Mesenchymal stem cell (in vitro differentiated cells and primary cell): ENCODE results near the gene PREB.

ENCODE experiments used
- DNase-seq: peaks from one replicate; pipeline ENCODE4 v3.0.0-alpha.2; 2013
- H2AFZ ChIP-seq: one replicate; pipeline ENCODE4 v1.6.1; 2013; ENCODE audit warnings: low read depth, mild to moderate bottlenecking, control low read depth, inconsistent platforms, low read length, moderate library complexity
- H2AK5ac ChIP-seq: 2 replicates; pipeline ENCODE4 v1.6.1; 2013; ENCODE audit warnings: low read length, moderate library complexity, mild to moderate bottlenecking, inconsistent platforms; ENCODE audit not compliant: severe bottlenecking
- H2BK120ac ChIP-seq: one replicate; pipeline ENCODE4 v1.6.1; 2013; ENCODE audit warnings: low read depth, mild to moderate bottlenecking, inconsistent platforms, low read length, moderate library complexity
- H2BK12ac ChIP-seq, 2 experiments: one replicate each; pipeline ENCODE4 v1.6.1; 2013; ENCODE audit warnings: inconsistent platforms in 2 of 2, low read length in 2 of 2, mild to moderate bottlenecking in 2 of 2, moderate library complexity in 2 of 2, control low read depth in 1 of 2
- H2BK15ac ChIP-seq: one replicate; pipeline ENCODE4 v1.6.1; 2013; ENCODE audit warnings: mild to moderate bottlenecking, low read depth, inconsistent platforms; ENCODE audit not compliant: poor library complexity, severe bottlenecking
- H2BK5ac ChIP-seq: 2 replicates; pipeline ENCODE4 v1.6.1; 2013; ENCODE audit warnings: low read depth, mild to moderate bottlenecking, low read length, control low read depth, inconsistent platforms; ENCODE audit not compliant: poor library complexity, severe bottlenecking
- H3K14ac ChIP-seq, 2 experiments: one replicate each; pipeline ENCODE4 v1.6.1; 2013; ENCODE audit warnings: inconsistent platforms in 2 of 2, low read length in 2 of 2, control low read depth in 1 of 2, mild to moderate bottlenecking in 1 of 2, moderate library complexity in 1 of 2
- H3K18ac ChIP-seq, 2 experiments: one replicate each; pipeline ENCODE4 v1.6.1; 2013; ENCODE audit warnings: inconsistent platforms in 2 of 2, low read length in 2 of 2, control low read depth in 1 of 2, low read depth in 1 of 2, mild to moderate bottlenecking in 1 of 2
- H3K23ac ChIP-seq, 2 experiments: one replicate each; pipeline ENCODE4 v1.6.1; 2013; ENCODE audit warnings: inconsistent platforms in 2 of 2, low read length in 2 of 2, mild to moderate bottlenecking in 2 of 2, moderate library complexity in 2 of 2, control low read depth in 1 of 2
- H3K27ac ChIP-seq: 2 replicates; pipeline ENCODE4 v1.5.1; 2013; ENCODE audit warnings: mild to moderate bottlenecking, moderate library complexity, low read length, control low read depth, inconsistent platforms; ENCODE audit not compliant: poor library complexity, severe bottlenecking
- H3K27me3 ChIP-seq, 2 experiments: 2 replicates each; pipeline versions ENCODE4 v1.6.1 to v1.7.0; 2013; ENCODE audit warnings: low read length in 2 of 2, mild to moderate bottlenecking in 2 of 2, moderate library complexity in 2 of 2, control low read depth in 1 of 2, inconsistent platforms in 1 of 2; ENCODE audit not compliant: control insufficient read depth in 1 of 2, insufficient read depth in 1 of 2
- H3K36me3 ChIP-seq, 2 experiments: 2 replicates each; pipeline versions ENCODE4 v1.6.1 to v1.7.0; 2013; ENCODE audit warnings: low read length in 2 of 2, control low read depth in 1 of 2, inconsistent platforms in 1 of 2, low read depth in 1 of 2, mild to moderate bottlenecking in 1 of 2; ENCODE audit not compliant: insufficient read depth in 2 of 2, control insufficient read depth in 1 of 2
- H3K4ac ChIP-seq, 2 experiments: one replicate each; pipeline ENCODE4 v1.6.1; 2013; ENCODE audit warnings: inconsistent platforms in 2 of 2, low read length in 2 of 2, mild to moderate bottlenecking in 2 of 2, moderate library complexity in 2 of 2, control low read depth in 1 of 2, low read depth in 1 of 2
- H3K4me1 ChIP-seq: 2 replicates; pipeline ENCODE4 v1.6.1; 2013; ENCODE audit warnings: low read depth, low read length, control low read depth; ENCODE audit not compliant: control insufficient read depth, insufficient read depth
- H3K4me2 ChIP-seq: 2 replicates; pipeline ENCODE4 v1.6.1; 2013; ENCODE audit warnings: low read length, mild to moderate bottlenecking, inconsistent platforms; ENCODE audit not compliant: poor library complexity, severe bottlenecking
- H3K4me3 ChIP-seq, 2 experiments: 2 replicates each; pipeline versions ENCODE4 v1.5.1 to v1.7.0; 2013; ENCODE audit warnings: low read length in 2 of 2, mild to moderate bottlenecking in 2 of 2, control low read depth in 1 of 2, low read depth in 1 of 2; ENCODE audit not compliant: insufficient read depth in 1 of 2
- H3K79me1 ChIP-seq: replicated peaks from 2 replicates; pipeline ENCODE4 v1.6.1; 2013; ENCODE audit warnings: mild to moderate bottlenecking, control low read depth, low read length, inconsistent platforms; ENCODE audit not compliant: poor library complexity, severe bottlenecking
- H3K9ac ChIP-seq: 2 replicates; pipeline ENCODE4 v1.7.0; 2013; ENCODE audit warnings: mild to moderate bottlenecking, low read length, moderate library complexity
- H3K9me3 ChIP-seq: 2 replicates; pipeline ENCODE4 v1.7.0; 2013; ENCODE audit warnings: mild to moderate bottlenecking, low read length; ENCODE audit not compliant: control insufficient read depth
- H4K8ac ChIP-seq: one replicate; pipeline ENCODE4 v1.6.1; 2013; ENCODE audit warnings: inconsistent platforms, mild to moderate bottlenecking, low read length, moderate library complexity
- H4K91ac ChIP-seq: one replicate; pipeline ENCODE4 v1.6.1; 2013; ENCODE audit warnings: mild to moderate bottlenecking, low read length, inconsistent platforms
- WGBS: methylation state at CpG from one replicate; pipeline ENCODE4 v1.1.7; 2013; ENCODE audit warnings: mixed read lengths; 5-methylcytosine and 5-hydroxymethylcytosine counted together

The PREB gene

DNA sequence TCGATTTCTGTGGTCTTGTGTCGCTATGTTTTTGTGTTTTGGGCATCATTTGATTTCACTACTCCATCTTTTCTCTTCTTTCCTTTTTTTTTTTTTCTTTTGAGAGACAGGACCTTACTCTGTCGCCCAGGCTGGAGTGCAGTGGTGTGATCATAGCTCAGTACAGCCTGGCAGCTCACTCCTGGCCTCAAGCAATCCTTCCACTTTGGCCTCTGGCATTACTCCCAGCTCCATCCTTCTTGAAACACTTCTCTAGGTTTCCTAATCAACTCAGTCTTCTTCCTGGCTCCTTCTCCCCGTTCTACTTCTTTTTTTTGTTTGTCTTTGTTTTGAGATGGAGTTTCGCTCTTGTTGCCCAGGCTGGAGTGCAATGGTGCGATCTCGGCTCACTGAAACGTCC, 40.9 kb upstream of the PREB start:
- H3K27me3 ChIP-seq = peaks cover 0 to 59% of the 10 kb centered on the region in 2 experiments
- no peak overlapping the region for H3K9ac ChIP-seq
- no peak for DNase-seq
- no peak overlapping the region for H3K27ac ChIP-seq
- no peak overlapping the region for H3K4me2 ChIP-seq
- H3K4me1 ChIP-seq = peaks cover 1% of the 10 kb centered on the region
- H3K4ac ChIP-seq = no peak overlapping the region
- H3K36me3 ChIP-seq = no peaks in the 10 kb centered on the region
- H2BK5ac ChIP-seq = no peak overlapping the region
- no peak overlapping the region for H2BK15ac ChIP-seq
- no peaks in the 10 kb centered on the region for H3K79me1 ChIP-seq
- H2AK5ac ChIP-seq = no peak overlapping the region
- H3K14ac ChIP-seq = no peak overlapping the region
- H3K18ac ChIP-seq = no peak overlapping the region
- H4K8ac ChIP-seq = no peak overlapping the region
- H4K91ac ChIP-seq = no peak overlapping the region
- H2BK12ac ChIP-seq = no peak overlapping the region
- no peak overlapping the region for H3K23ac ChIP-seq
- no peak overlapping the region for H2BK120ac ChIP-seq
- no peaks in the 10 kb centered on the region for H3K9me3 ChIP-seq
- H2AFZ ChIP-seq = no peak overlapping the region
- H3K4me3 ChIP-seq = no peak overlapping the region
- 75% methylated on average over 7 of the region's 8 CpGs for WGBS

GRCh38 chr2:27174638-27175037, 40.2 kb upstream of the PREB start:
- Histone ChIP-seq H2BK12ac (no peak overlapping the region), H3K4me3 (no peak overlapping the region), H3K14ac (no peak overlapping the region), H3K9ac (no peak overlapping the region), H3K27ac (no peak overlapping the region), H3K36me3 (no peaks in the 10 kb centered on the region), H3K4ac (no peak overlapping the region), H2BK120ac (no peak overlapping the region), H2BK5ac (no peak overlapping the region), H3K4me1 (peaks cover 4% of the 10 kb centered on the region), H3K9me3 (no peaks in the 10 kb centered on the region), H3K23ac (no peak overlapping the region), H4K8ac (no peak overlapping the region), H3K79me1 (no peaks in the 10 kb centered on the region), H3K27me3 (peaks cover 0 to 62% of the 10 kb centered on the region in 2 experiments), H4K91ac (no peak overlapping the region), H2BK15ac (no peak overlapping the region), H2AFZ (no peak overlapping the region), H3K4me2 (no peak overlapping the region), H3K18ac (no peak overlapping the region), H2AK5ac (no peak overlapping the region)
- 67% methylated on average over 6 of the region's 6 CpGs for WGBS
- peak; percentile 18 for DNase-seq

DNA sequence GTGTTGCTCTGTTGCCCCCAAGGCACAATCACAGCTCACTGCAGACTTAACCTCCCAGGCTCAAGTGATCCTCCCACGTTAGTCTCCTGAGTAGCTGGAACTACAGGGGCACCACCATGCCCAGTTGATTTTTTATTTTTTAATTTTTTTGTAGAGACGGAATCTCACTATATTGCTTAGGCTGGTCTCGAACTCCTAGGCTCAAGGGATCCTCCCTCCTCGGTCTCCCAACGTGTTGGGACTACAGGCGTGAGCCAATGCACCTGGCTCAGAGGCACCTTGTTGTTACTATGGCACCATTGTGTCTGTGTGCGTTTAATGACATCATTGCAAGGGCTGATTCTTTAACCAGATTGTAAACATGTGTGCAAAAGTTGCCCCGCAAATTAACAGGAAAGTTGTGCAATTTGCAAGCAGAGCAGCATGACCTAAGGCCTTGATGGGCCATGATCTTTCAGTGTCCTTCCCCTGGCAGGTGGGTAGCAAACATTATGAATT, 37.0 kb upstream of the PREB start:
- Histone ChIP-seq H3K36me3 (no peaks in the 10 kb centered on the region), H3K27ac (no peak overlapping the region), H2BK120ac (no peak overlapping the region), H3K27me3 (peaks cover 0 to 61% of the 10 kb centered on the region in 2 experiments), H2BK15ac (no peak overlapping the region), H4K91ac (no peak overlapping the region), H3K4me1 (peaks cover 3% of the 10 kb centered on the region), H2BK5ac (no peak overlapping the region), H2BK12ac (no peak overlapping the region), H3K4ac (no peak overlapping the region), H2AK5ac (no peak overlapping the region), H4K8ac (no peak overlapping the region), H2AFZ (no peak overlapping the region), H3K23ac (no peak overlapping the region), H3K79me1 (no peaks in the 10 kb centered on the region), H3K14ac (no peak overlapping the region), H3K9me3 (no peaks in the 10 kb centered on the region), H3K18ac (no peak overlapping the region), H3K4me2 (no peak overlapping the region), H3K9ac (no peak overlapping the region), H3K4me3 (no peak overlapping the region)
- no peak for DNase-seq
- 76% methylated on average over 8 of the region's 8 CpGs for WGBS

DNA sequence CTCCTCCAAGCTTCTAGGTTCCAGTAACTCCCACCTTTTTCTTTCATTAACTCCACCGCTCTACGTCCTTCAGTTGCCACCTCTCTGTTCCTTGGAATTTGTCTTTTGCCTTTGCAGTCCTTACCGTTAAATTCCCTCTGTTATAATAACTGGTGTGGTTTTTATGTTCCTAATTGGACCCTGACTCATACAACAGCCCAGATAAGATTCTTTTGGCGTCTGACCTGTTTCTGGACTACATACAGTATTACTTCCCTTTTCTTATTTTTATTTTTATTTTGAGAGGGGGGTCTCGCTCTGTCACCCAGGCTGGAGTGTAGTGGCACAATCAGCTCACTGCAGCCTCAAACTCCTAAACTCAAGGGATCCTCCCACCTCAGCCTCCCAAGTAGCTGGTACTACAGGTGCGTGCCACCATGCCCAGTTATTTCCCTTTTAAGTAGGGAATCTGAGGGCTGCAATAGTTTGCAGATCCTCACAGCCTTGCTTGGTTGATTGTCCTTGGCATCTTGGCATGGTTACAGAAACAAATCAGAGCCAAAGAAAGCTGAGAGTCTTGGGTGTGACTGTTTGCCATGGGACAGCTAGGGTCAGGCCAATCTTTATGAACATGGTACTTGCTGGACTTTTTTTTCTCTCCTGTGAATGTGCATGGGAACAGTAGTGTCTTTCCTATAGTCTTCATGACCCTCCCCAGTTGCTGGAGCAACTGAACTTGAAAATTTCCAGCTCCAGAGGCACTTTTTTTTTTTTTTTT, 36.3 kb upstream of the PREB start:
- H3K36me3 ChIP-seq = no peaks in the 10 kb centered on the region
- H3K4me1 ChIP-seq = peaks cover 3% of the 10 kb centered on the region
- no peak overlapping the region for H3K4me3 ChIP-seq
- no peak overlapping the region for H3K23ac ChIP-seq
- no peak overlapping the region for H2BK15ac ChIP-seq
- peaks cover 0 to 61% of the 10 kb centered on the region in 2 experiments for H3K27me3 ChIP-seq
- H3K4me2 ChIP-seq = no peak overlapping the region
- H3K18ac ChIP-seq = no peak overlapping the region
- H3K14ac ChIP-seq = no peak overlapping the region
- WGBS = 93% methylated on average over 5 of the region's 6 CpGs
- peak overlapping the region; percentile 60 for H3K9ac ChIP-seq
- no peak overlapping the region for H3K27ac ChIP-seq
- no peak overlapping the region for H2BK12ac ChIP-seq
- no peak overlapping the region for H4K91ac ChIP-seq
- H2AFZ ChIP-seq = no peak overlapping the region
- no peaks in the 10 kb centered on the region for H3K79me1 ChIP-seq
- no peak overlapping the region for H2BK120ac ChIP-seq
- no peak for DNase-seq
- no peak overlapping the region for H2BK5ac ChIP-seq
- no peaks in the 10 kb centered on the region for H3K9me3 ChIP-seq
- H4K8ac ChIP-seq = no peak overlapping the region
- H3K4ac ChIP-seq = no peak overlapping the region
- H2AK5ac ChIP-seq = no peak overlapping the region
